Uterus (tissue), 2 donors: ENCODE measurements around the gene VANGL2.

Source experiments
- POLR2A ChIP-seq, 2 donors: fragments of 450-650 bp; IDR thresholded peaks; one replicate each; pipeline ENCODE4 v1.6.1; 2016; ENCODE audit warnings: antibody characterized with exemption in 2 of 2, mild to moderate bottlenecking in 1 of 2, moderate library complexity in 1 of 2
- TF ChIP-seq, protein P1 (sequence below), 4 experiments: fragments of 200-600 bp in 2 of 4; fragments of 450-650 bp in 2 of 4; sonication (generic) in 2 of 4; IDR thresholded peaks; one replicate each; pipeline ENCODE4 v1.5.1; 2016 to 2019; ENCODE audit warnings: antibody characterized with exemption in 4 of 4, mild to moderate bottlenecking in 2 of 4, moderate library complexity in 1 of 4

DNA sequence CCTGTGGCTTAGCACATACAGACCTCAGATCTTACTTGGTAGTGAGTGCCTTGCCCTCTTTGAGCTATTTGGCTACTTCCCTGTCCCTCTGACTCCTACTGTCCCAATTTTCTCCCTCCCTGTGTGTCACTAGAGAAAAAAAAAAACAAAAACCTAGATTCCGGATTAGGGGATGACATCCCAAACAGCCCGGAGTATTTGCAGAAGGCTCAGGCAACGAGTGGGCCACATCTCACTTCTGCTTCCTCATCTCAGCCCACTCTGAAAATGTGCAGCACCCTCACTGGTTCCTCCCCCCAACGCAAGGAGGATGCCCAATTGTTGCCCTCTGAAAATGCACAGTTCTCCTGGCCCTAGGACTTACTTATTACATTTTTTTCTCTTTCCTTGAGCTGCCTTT is 28.6 kb upstream of the VANGL2 start:
- TF ChIP-seq, protein P1, sequence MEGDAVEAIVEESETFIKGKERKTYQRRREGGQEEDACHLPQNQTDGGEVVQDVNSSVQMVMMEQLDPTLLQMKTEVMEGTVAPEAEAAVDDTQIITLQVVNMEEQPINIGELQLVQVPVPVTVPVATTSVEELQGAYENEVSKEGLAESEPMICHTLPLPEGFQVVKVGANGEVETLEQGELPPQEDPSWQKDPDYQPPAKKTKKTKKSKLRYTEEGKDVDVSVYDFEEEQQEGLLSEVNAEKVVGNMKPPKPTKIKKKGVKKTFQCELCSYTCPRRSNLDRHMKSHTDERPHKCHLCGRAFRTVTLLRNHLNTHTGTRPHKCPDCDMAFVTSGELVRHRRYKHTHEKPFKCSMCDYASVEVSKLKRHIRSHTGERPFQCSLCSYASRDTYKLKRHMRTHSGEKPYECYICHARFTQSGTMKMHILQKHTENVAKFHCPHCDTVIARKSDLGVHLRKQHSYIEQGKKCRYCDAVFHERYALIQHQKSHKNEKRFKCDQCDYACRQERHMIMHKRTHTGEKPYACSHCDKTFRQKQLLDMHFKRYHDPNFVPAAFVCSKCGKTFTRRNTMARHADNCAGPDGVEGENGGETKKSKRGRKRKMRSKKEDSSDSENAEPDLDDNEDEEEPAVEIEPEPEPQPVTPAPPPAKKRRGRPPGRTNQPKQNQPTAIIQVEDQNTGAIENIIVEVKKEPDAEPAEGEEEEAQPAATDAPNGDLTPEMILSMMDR (IDR thresholded peaks at IDR 0.05), result no peak
- TF ChIP-seq POLR2A (IDR thresholded peaks at IDR 0.05), result no peak
